ENCODE measurements around the gene SPOUT1.

- TF ChIP-seq POLR2A (IDR thresholded peaks at IDR 0.05; ENCODE audit: low read length), result no peak
- TF ChIP-seq GATA1 (IDR thresholded peaks at IDR 0.05; ENCODE audit: low read depth, low read length), result no peak
These were observed 10.9 kb upstream of the SPOUT1 start for GRCh38 chr9:128840524-128840923.
